Right atrium auricular region (tissue), 2 donors: ENCODE data around the gene RNASE3. TPM values are rescaled to one million over a fixed set of nuclear protein-coding genes. Genes with fewer than 3 reads are reported as not detected.
"Not testable (repeated sequence)": the region's sequence is repeated elsewhere in the genome, so short reads cannot be mapped to it uniquely, and the experiment has no call there.

Source experiments
- DNase-seq: peaks from one replicate; pipeline ENCODE4 v3.0.0-alpha.2; 2019; ENCODE audit warnings: low spot score
- H3K27ac ChIP-seq, 2 donors: fragments of 200-600 bp; sonication (generic); 1 replicate in 1 of 2; 2 replicates in 1 of 2; pipeline ENCODE4 v1.5.1; 2016 to 2019
- H3K27me3 ChIP-seq, 2 donors: fragments of 200-600 bp; sonication (generic); one replicate each; pipeline versions ENCODE4 v1.5.1 to v1.6.0; 2017 to 2019
- H3K36me3 ChIP-seq: fragments of 200-600 bp; sonication (generic); one replicate; pipeline ENCODE4 v1.5.1; 2016
- H3K4me1 ChIP-seq, 2 donors: fragments of 200-600 bp; sonication (generic); one replicate each; pipeline versions ENCODE4 v1.5.1 to v1.6.0; 2017 to 2019
- H3K4me3 ChIP-seq, 2 donors: fragments of 200-600 bp; sonication (generic); 1 replicate in 1 of 2; 2 replicates in 1 of 2; pipeline ENCODE4 v1.5.1; 2017 to 2019; ENCODE audit warnings: mild to moderate bottlenecking in 1 of 2, moderate library complexity in 1 of 2
- H3K9me3 ChIP-seq, 2 donors: fragments of 200-600 bp; sonication (generic); one replicate each; pipeline ENCODE4 v1.5.1; 2019
- total RNA-seq, 2 donors: library from RNA; depleted of rRNA; stranded (reverse); fragments of >200 nt; gene quantifications; one replicate each; pipeline ENCODE4 v1.1.0, GENCODE V29; 2016
- TF ChIP-seq, protein P1 (sequence below), 2 donors: fragments of 200-600 bp; sonication (generic); IDR thresholded peaks; one replicate each; pipeline ENCODE4 v1.5.1; 2019; ENCODE audit warnings: antibody characterized with exemption in 2 of 2

The RNASE3 gene
- total RNA-seq: under 1 TPM in 1 of 2 donors, not detected in 1; 0.59 TPM

DNA sequence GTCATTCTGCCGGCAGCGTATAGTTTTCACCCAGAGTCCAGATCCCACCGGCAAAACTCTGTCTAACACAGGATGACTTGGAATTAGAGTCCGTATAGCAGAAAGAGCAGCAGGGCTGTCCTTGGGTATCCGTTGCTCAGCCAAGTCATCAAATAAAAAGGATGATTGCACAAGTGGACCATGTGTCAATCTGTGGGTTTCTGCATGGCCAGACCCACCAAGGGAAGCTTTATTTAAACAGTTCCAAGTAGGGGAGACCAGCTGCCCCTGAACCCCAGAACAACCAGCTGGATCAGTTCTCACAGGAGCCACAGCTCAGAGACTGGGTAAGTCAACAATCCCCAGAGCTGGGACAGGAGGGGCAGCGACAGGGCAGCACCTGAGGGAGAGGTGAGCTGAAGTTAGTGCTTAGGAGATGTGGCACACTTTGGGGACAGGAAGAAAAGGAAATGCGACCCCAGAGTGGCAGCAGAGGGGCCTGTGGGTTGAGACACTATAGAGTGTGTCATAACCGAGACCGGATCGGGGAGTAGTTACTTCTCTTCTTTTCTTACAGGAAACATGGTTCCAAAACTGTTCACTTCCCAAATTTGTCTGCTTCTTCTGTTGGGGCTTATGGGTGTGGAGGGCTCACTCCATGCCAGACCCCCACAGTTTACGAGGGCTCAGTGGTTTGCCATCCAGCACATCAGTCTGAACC lies at the start of gene RNASE3:
Gene RNASE3 (plus strand): TSS at position 260 of the 700 bp plus-strand sequence. CDS start 302 bp downstream, at position 562.
- H3K27me3 ChIP-seq, H3K27ac ChIP-seq, DNase-seq, H3K4me3 ChIP-seq, H3K36me3 ChIP-seq, H3K9me3 ChIP-seq, H3K4me1 ChIP-seq: not testable (repeated sequence)

DNA sequence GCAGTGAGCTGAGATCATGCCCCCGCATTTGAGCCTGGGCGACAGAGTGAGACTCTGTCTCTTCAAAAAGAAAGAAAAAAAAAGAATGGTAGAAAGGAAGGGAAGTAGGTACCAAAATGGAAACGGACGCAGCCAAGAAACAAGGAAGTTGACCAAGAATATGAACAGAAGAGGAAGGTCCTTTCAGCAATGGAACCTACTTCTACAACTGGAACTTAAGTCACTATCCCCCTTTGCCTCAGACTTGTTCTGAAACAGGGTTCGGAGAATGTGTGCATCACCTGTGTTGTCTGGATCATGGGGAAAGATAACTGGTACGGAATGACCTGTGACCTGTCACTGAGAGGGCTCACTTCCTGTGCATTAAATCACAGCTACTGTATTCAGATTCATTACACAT lies 44.6 kb upstream of the RNASE3 start:
- no peak overlapping the region for H3K4me3 ChIP-seq
- no peaks in the 10 kb centered on the region for H3K4me1 ChIP-seq
- no peaks in the 10 kb centered on the region for H3K9me3 ChIP-seq
- TF ChIP-seq, protein P1, sequence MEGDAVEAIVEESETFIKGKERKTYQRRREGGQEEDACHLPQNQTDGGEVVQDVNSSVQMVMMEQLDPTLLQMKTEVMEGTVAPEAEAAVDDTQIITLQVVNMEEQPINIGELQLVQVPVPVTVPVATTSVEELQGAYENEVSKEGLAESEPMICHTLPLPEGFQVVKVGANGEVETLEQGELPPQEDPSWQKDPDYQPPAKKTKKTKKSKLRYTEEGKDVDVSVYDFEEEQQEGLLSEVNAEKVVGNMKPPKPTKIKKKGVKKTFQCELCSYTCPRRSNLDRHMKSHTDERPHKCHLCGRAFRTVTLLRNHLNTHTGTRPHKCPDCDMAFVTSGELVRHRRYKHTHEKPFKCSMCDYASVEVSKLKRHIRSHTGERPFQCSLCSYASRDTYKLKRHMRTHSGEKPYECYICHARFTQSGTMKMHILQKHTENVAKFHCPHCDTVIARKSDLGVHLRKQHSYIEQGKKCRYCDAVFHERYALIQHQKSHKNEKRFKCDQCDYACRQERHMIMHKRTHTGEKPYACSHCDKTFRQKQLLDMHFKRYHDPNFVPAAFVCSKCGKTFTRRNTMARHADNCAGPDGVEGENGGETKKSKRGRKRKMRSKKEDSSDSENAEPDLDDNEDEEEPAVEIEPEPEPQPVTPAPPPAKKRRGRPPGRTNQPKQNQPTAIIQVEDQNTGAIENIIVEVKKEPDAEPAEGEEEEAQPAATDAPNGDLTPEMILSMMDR (IDR thresholded peaks at IDR 0.05): no peak
- no peaks in the 10 kb centered on the region for H3K36me3 ChIP-seq
- no peaks in the 10 kb centered on the region for H3K27me3 ChIP-seq
- no peak overlapping the region for H3K27ac ChIP-seq
- DNase-seq: no peak

DNA sequence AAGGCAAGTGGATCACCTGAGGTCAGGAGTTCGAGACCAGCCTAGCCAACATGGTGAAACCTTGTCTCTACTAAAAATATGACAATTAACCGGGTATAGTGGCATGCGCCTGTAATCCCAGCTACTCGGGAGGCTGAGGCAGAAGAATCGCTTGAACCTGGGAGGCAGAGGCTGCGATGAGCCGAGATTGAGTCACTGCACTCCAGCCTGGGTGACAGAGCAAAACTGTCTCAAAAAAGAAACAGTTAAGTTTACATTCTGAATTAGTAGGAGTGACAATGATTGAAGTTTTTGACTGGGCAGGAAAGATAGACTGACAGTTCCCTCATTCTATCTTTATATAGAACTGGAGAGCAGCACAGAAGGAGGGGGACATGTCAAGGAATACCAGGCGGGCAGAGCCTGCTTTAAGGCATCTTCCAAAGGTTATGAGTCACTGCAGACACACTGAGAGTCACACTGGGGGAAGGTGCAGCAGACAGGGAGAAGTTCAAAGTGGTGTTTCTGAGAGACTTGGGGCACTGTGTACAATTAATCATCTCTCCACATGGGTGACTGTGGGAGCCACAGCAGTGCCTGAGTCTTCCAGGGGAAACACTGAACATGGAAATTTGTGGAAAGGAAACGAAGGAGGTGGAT lies 42.8 kb upstream of the RNASE3 start:
- DNase-seq: no peak
- Histone ChIP-seq H3K4me1 (no peaks in the 10 kb centered on the region), H3K27ac (no peak overlapping the region), H3K9me3 (no peaks in the 10 kb centered on the region), H3K4me3 (no peak overlapping the region), H3K27me3 (no peaks in the 10 kb centered on the region), H3K36me3 (no peaks in the 10 kb centered on the region)
- TF ChIP-seq, protein P1 (IDR thresholded peaks at IDR 0.05): no peak

DNA sequence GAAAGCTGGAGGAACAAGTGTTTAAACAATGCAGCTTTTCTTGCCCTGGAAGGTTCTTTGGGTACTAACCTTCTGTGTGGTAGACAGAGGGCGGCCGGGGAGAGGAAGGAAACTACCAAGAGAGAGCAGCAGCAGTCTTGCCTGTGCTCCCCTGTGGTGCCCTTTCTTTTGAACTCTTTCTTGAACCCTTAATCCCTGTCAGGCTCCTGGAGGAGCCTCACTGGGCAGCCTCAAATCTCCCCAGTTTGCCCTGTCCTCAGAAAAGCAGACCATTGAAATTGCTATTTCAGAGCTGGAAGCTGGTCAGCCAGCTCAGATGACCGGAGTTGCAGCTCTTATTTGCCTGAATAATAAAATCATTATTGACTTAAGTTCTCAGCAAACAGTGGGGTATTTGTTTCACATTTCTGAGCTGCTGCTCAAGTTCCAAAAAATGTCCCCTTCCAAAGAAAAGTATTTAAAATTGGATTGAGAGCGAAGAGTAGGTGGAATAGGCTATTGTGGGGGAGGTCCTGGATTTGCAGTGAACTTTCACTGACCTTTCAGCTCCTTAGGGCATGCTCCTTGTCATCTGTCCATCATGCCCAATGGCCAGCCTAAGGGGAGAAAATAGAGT lies 42.1 kb upstream of the RNASE3 start:
- no peaks in the 10 kb centered on the region for H3K9me3 ChIP-seq
- H3K27me3 ChIP-seq: no peaks in the 10 kb centered on the region
- H3K4me1 ChIP-seq: no peaks in the 10 kb centered on the region
- H3K36me3 ChIP-seq: no peaks in the 10 kb centered on the region
- H3K27ac ChIP-seq: no peak overlapping the region
- no peak for DNase-seq
- H3K4me3 ChIP-seq: no peak overlapping the region
- TF ChIP-seq, protein P1 (IDR thresholded peaks at IDR 0.05): no peak

DNA sequence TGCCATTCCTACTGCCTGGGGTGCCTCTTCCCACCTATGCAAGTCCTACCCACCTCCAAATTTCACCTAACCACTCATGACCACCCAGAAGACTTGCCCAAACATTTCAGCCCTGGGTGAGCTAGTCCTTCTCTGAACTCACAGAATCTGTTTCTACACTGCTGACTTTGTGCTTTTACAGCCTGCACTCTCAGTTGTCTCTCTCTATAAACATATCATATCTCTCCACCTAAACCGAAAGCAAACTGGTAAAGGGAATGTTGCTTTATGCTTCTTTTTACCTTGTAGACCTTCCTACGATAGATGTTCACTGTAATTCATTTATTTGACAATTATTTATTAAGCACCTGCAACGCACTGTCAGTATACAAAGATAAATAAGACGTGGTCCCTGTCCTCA lies 38.1 kb upstream of the RNASE3 start:
- TF ChIP-seq, protein P1 (IDR thresholded peaks at IDR 0.05): no peak
- Histone ChIP-seq H3K4me1 (peaks cover 0 to 6% of the 10 kb centered on the region in 2 donors), H3K9me3 (no peaks in the 10 kb centered on the region), H3K27ac (no peak overlapping the region), H3K36me3 (no peaks in the 10 kb centered on the region), H3K4me3 (no peak overlapping the region), H3K27me3 (no peaks in the 10 kb centered on the region)
- no peak for DNase-seq

DNA sequence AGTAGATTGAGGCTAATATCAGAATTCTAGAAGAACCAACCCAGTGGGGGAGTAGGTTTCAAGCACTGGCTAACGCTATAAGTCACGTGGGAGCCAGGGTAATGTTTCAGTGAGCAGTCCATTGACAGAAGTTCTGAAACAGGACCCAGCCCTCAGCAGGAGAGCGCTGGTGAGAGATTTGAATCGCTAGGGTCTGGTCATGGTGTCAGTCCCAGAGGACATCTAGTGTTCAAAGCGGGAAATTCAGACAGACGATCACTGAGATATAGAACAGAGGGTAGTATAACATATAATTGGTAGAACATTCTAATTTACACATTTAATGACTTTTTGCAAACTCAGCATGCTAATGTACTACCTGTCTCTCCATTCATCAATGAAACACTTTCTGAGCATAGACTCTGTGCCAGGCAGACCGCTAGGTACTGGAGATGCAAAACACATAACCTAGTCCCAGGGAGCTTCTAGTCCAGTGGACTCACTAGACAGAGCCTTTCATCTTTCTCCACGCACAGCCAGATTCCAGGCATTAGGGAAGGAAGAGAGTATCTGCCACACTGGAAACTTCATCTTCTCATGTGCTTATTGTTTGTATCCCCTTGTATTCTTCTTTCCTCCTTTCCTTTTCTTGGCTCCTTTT lies 35.4 kb upstream of the RNASE3 start:
- Histone ChIP-seq H3K27me3 (no peaks in the 10 kb centered on the region), H3K36me3 (no peaks in the 10 kb centered on the region), H3K27ac (no peak overlapping the region), H3K9me3 (no peaks in the 10 kb centered on the region), H3K4me1 (peaks cover 0 to 7% of the 10 kb centered on the region in 2 donors), H3K4me3 (no peak overlapping the region)
- TF ChIP-seq, protein P1 (IDR thresholded peaks at IDR 0.05): peak; percentile 42 to 80
- DNase-seq: peak; percentile 75
